ENCODE measurements around the gene EAPP.

- TF ChIP-seq RFX5 (IDR thresholded peaks at IDR 0.05; ENCODE audit: low read depth, low read length): no peak
- TF ChIP-seq ELK1 (IDR thresholded peaks at IDR 0.05; ENCODE audit: borderline replicate concordance, low read depth, low read length): no peak
- no peak for TF ChIP-seq CTCF (conservative IDR thresholded peaks at IDR 0.05; ENCODE audit: low read depth, low read length)
Observed at GRCh38 chr14:34489324-34489723, 50.2 kb downstream of the EAPP start.

Measured in IMR-90 (cell line).